Chondrocyte (in vitro differentiated cells): ENCODE data around the gene HECW1. TPM values are rescaled to one million over a fixed set of nuclear protein-coding genes. Genes with fewer than 3 reads are reported as not detected.

Source experiments
- DNase-seq: peaks from one replicate; pipeline ENCODE4 v3.0.0; 2021; ENCODE audit warnings: mixed read lengths, low spot score
- H3K27ac Mint-ChIP-seq: one replicate; pipeline ENCODE4 v1.8.0; 2021; ENCODE audit warnings: mild to moderate bottlenecking, moderate library complexity, mixed read lengths; ENCODE audit not compliant: unreplicated experiment
- H3K27me3 Mint-ChIP-seq: 2 replicates; pipeline ENCODE4 v1.8.0; 2021; ENCODE audit warnings: low read depth, mixed read lengths
- H3K36me3 Mint-ChIP-seq: 2 replicates; pipeline ENCODE4 v1.8.0; 2021; ENCODE audit warnings: low read depth, mixed read lengths
- H3K4me1 Mint-ChIP-seq: 2 replicates; pipeline ENCODE4 v1.8.0; 2021; ENCODE audit warnings: low read depth, mild to moderate bottlenecking, mixed read lengths
- H3K4me3 Mint-ChIP-seq: one replicate; pipeline ENCODE4 v1.8.0; 2021; ENCODE audit warnings: mild to moderate bottlenecking, moderate library complexity, mixed read lengths; ENCODE audit not compliant: unreplicated experiment
- H3K9me3 Mint-ChIP-seq: 2 replicates; pipeline ENCODE4 v1.8.0; 2021; ENCODE audit warnings: low read depth, mixed read lengths
- CTCF ChIP-seq: fragments of 200-600 bp; sonication (generic); IDR thresholded peaks from 2 replicates; pipeline ENCODE4 v1.5.0; 2021; ENCODE audit warnings: antibody characterized with exemption, mild to moderate bottlenecking, moderate library complexity
- total RNA-seq: library from RNA; stranded (reverse); gene quantifications from 3 replicates; pipeline ENCODE4 v1.2.1, GENCODE V29; 2021

The HECW1 gene
- total RNA-seq, 1 donor from 2014 or later: 1.9 TPM

DNA sequence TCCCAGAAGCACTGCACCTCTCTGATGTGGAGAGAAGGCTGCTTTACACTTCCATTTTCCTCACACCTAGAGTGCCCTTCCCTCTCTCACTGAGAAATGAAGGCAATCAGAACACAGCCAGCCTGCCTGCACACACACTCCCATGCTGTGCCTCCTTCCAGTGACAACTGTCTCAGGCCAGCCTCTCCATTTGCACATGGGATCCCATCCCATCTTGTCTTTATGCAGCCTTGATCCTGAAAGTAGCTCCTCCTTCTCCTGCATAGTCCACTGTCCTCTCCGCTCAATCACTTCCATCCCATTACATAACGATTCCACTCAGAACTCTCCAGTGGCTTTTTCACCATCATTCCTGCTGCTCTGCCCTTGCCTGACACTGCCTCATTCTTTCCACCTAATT is 266.8 kb downstream of the HECW1 start:
- Mint-ChIP-seq H3K9me3 (peaks cover 3% of the 10 kb centered on the region), H3K4me1 (no peaks in the 10 kb centered on the region), H3K36me3 (peaks cover 1% of the 10 kb centered on the region), H3K27ac (no peak overlapping the region), H3K4me3 (no peak overlapping the region), H3K27me3 (peaks cover 14% of the 10 kb centered on the region)
- no peak for DNase-seq
- TF ChIP-seq CTCF: no peak

DNA sequence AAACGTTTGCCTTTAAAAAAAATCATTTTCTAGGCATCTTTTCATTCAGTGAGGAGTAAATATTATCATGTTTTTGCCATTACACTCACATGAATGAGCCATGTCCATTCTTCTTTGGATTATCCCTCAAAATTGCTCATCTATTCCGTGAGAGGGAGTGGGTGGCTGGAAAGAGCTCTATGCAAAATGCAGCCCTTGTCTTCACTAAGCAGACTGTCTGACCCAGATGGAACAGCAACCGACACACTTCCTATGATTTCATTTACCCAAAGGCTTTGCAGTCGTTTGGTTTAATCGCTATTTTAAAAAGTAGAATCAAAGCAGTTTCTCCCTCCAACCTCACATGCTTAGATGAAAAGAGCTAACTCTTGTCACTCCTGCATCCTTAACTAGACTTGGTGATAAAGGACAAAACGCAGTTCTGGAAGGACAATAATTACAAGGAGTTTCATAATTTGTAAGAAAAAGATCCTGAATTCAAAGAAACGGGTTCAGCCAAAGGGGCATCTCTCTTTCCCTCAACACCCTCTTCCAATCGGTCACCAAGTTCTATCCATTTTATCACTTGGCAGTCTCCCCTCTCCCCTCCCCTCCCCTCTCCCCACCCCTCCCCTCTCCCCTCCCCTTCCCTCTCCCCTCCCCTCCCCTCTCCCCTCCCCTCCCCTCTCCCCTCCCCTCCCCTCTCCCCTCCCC is 272.3 kb downstream of the HECW1 start:
- TF ChIP-seq CTCF: no peak
- Mint-ChIP-seq H3K36me3 (peaks cover 1% of the 10 kb centered on the region), H3K9me3 (peaks cover 9% of the 10 kb centered on the region), H3K27me3 (peaks cover 7% of the 10 kb centered on the region), H3K27ac (no peak overlapping the region), H3K4me1 (no peaks in the 10 kb centered on the region), H3K4me3 (no peak overlapping the region)
- DNase-seq: no peak

GRCh38 chr7:43385309-43385680 is 272.8 kb downstream of the HECW1 start:
- H3K27ac Mint-ChIP-seq: no peak overlapping the region
- peaks cover 9% of the 10 kb centered on the region for H3K9me3 Mint-ChIP-seq
- no peaks in the 10 kb centered on the region for H3K4me1 Mint-ChIP-seq
- TF ChIP-seq CTCF: no peak
- no peak overlapping the region for H3K4me3 Mint-ChIP-seq
- peaks cover 7% of the 10 kb centered on the region for H3K27me3 Mint-ChIP-seq
- H3K36me3 Mint-ChIP-seq: peaks cover under 1% of the 10 kb centered on the region
- no peak for DNase-seq

DNA sequence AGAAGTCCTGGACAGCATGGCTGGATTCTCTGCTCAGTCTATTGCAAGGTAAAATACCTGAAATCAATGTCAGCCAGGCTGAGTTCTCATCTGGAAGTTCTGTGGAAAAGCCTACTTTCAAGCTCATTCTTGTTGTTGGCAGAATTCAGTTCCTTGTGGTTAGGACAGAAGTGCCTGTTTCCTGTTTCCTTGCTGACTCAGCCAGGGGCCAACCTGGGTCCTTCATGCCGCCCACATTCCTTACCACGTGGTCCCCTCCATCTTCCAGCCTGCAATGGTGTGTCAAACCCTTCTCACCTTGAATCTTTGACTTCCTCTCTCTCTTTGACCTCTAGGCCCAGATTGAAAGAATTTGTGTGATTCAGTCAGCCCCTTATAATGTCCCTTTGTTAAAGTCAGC is 273.4 kb downstream of the HECW1 start:
- peaks cover 7% of the 10 kb centered on the region for H3K27me3 Mint-ChIP-seq
- no peaks in the 10 kb centered on the region for H3K4me1 Mint-ChIP-seq
- no peak overlapping the region for H3K27ac Mint-ChIP-seq
- no peaks in the 10 kb centered on the region for H3K36me3 Mint-ChIP-seq
- peaks cover 8% of the 10 kb centered on the region for H3K9me3 Mint-ChIP-seq
- no peak overlapping the region for H3K4me3 Mint-ChIP-seq
- TF ChIP-seq CTCF: no peak
- no peak for DNase-seq

GRCh38 chr7:43387932-43388331 is 275.5 kb downstream of the HECW1 start:
- no peak overlapping the region for H3K4me3 Mint-ChIP-seq
- H3K4me1 Mint-ChIP-seq: no peaks in the 10 kb centered on the region
- H3K27ac Mint-ChIP-seq: no peak overlapping the region
- DNase-seq: no peak
- peaks cover 7% of the 10 kb centered on the region for H3K27me3 Mint-ChIP-seq
- H3K9me3 Mint-ChIP-seq: peaks cover 6% of the 10 kb centered on the region
- no peak for TF ChIP-seq CTCF
- no peaks in the 10 kb centered on the region for H3K36me3 Mint-ChIP-seq
